ENCODE measurements around the gene PCYOX1L.
"Not testable (repeated sequence)": the region's sequence is repeated elsewhere in the genome, so short reads cannot be mapped to it uniquely, and the experiment has no call there.

The PCYOX1L gene

GRCh38 chr5:149382517-149383220, 24.8 kb downstream of the PCYOX1L start:
- DNase-seq: no peak

- no peak for DNase-seq
Observed at GRCh38 chr5:149383399-149383798, 25.6 kb downstream of the PCYOX1L start.

GRCh38 chr5:149386166-149386565, 28.3 kb downstream of the PCYOX1L start:
- no peak for DNase-seq

GRCh38 chr5:149387081-149387631, 29.3 kb downstream of the PCYOX1L start:
- DNase-seq: no peak

GRCh38 chr5:149387982-149388381, 30.1 kb downstream of the PCYOX1L start:
- DNase-seq: no peak

- no peak for DNase-seq
Observed at GRCh38 chr5:149388498-149389190, 30.8 kb downstream of the PCYOX1L start.

- no peak for DNase-seq
Observed at GRCh38 chr5:149389552-149390495, 32.0 kb downstream of the PCYOX1L start.

GRCh38 chr5:149391076-149391475, 33.2 kb downstream of the PCYOX1L start:
- not testable (repeated sequence) for DNase-seq

GRCh38 chr5:149391524-149391923, 33.7 kb downstream of the PCYOX1L start:
- DNase-seq: no peak

GRCh38 chr5:149392718-149393117, 34.9 kb downstream of the PCYOX1L start:
- DNase-seq: no peak

- not testable (repeated sequence) for DNase-seq
Observed at GRCh38 chr5:149394996-149395395, 37.1 kb downstream of the PCYOX1L start.

- DNase-seq: no peak
Observed at GRCh38 chr5:149397530-149397929, 39.7 kb downstream of the PCYOX1L start.

- not testable (repeated sequence) for DNase-seq
Observed at GRCh38 chr5:149398747-149399266, 41.0 kb downstream of the PCYOX1L start.

- no peak for DNase-seq
Observed at GRCh38 chr5:149399775-149400174, 41.9 kb downstream of the PCYOX1L start.

- DNase-seq: no peak
Observed at GRCh38 chr5:149400304-149400703, 42.5 kb downstream of the PCYOX1L start.

- no peak for DNase-seq
Observed at GRCh38 chr5:149401051-149401450, 43.2 kb downstream of the PCYOX1L start.

GRCh38 chr5:149402291-149402690, 44.4 kb downstream of the PCYOX1L start:
- DNase-seq: no peak

GRCh38 chr5:149403923-149404745, 46.3 kb downstream of the PCYOX1L start:
- DNase-seq: no peak

GRCh38 chr5:149404746-149405549, 47.1 kb downstream of the PCYOX1L start:
- DNase-seq: no peak
